ENCODE results near the gene SYCP2. TPM values are rescaled to one million over a fixed set of nuclear protein-coding genes. Genes with fewer than 3 reads are reported as not detected.
"Not testable (repeated sequence)": the region's sequence is repeated elsewhere in the genome, so short reads cannot be mapped to it uniquely, and the experiment has no call there.

The SYCP2 gene
- total RNA-seq, 2 experiments from 2014 or later: 13.5 to 25.7 TPM

DNA sequence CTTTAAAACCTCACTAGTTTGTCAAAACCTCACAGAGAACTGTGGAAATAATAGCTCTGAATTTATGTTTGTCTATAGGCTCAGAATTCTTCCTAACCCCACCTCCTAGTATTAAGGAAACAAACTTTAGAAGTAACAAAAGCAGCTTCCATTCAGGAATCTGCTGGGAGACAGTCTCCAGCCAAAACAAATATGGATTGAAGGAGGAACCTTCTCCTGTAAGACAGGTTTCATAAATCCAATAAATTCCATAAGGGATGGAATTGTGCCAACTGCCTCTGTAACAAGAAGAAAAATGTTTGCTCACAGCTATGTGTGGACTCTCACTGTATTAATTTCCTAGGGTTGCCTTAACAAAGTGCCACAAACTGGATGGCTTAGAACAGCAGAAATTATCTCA, 7.5 kb downstream of the SYCP2 start:
- no peaks in the 10 kb centered on the region for H3K36me3 Mint-ChIP-seq
- CTCF ChIA-PET: interaction anchor here (2.6 kb wide), 1 partner anchor 9 kb away, joined by 10 read pairs; no protein-coding TSS in a partner anchor
- no peaks in the 10 kb centered on the region for H3K9me3 Mint-ChIP-seq (ENCODE audit: low read depth)

DNA sequence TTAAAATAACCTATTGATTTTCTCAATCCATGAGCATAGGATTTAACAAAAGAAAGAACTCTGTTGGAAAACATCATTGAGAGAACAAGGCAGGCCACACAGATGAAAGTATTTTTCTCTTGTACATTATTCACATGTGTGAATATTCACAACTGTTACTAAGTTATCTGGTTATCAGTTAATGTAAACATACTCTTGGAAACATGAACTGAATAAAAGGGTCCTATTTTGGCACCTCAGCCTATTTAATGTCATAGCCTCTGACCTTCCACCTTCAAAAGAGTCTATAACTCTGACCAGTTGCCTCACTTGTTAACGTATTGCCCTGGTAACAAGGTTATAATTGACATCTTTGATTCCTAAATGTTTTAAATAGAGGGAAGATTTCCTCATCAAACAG, 8.1 kb downstream of the SYCP2 start:
- Mint-ChIP-seq H3K4me3 (no peak overlapping the region), H3K27me3 (peaks cover 6% of the 10 kb centered on the region), H3K36me3 (no peaks in the 10 kb centered on the region), H3K4me1 (peaks cover 8% of the 10 kb centered on the region), H3K9me3 (ENCODE audit: low read depth) (no peaks in the 10 kb centered on the region), H3K27ac (no peak overlapping the region)
- CTCF ChIA-PET: interaction anchor here (2.6 kb wide), 1 partner anchor 9 kb away, joined by 10 read pairs; no protein-coding TSS in a partner anchor
- no peak for DNase-seq
- no peak for ATAC-seq

More for the DNA sequence above, 7.5 kb downstream of the SYCP2 start:
- no peak overlapping the region for H3K27ac Mint-ChIP-seq
- H3K27me3 Mint-ChIP-seq: peaks cover 6% of the 10 kb centered on the region
- no peak overlapping the region for H3K4me3 Mint-ChIP-seq
- H3K4me1 Mint-ChIP-seq: peaks cover 8% of the 10 kb centered on the region
- DNase-seq: no peak
- ATAC-seq: no peak

DNA sequence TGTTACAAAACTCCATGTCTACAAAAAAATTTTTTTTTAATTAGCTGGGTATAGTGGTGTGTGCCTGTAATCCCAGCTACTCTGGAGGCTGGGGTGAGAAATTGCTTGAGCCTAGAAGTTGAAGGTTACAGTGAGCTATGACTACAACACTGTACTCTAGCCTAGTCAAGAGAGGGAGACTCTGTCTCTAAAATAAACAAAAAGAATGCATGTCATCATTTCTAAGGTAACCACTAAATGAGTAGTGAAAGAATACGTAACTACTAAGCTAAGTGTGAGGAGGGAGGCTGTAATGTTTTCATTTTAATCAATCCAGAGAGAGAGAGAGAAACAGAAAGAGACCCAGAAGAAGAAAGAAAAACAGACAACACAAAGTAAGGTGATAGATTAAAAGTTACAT, 9.9 kb downstream of the SYCP2 start:
- Mint-ChIP-seq H3K36me3 (peaks cover 2% of the 10 kb centered on the region), H3K9me3 (ENCODE audit: low read depth) (no peaks in the 10 kb centered on the region), H3K27me3 (peaks cover 6% of the 10 kb centered on the region), H3K27ac (no peak overlapping the region), H3K4me1 (peaks cover 2% of the 10 kb centered on the region), H3K4me3 (no peak overlapping the region)
- DNase-seq: no peak
- no peak for ATAC-seq
- CTCF ChIA-PET: interaction anchor here (1.5 kb wide), 1 partner anchor 16 kb away, joined by 3 read pairs; the partner anchor contains the start of genes FAM217B and PPP1R3D

DNA sequence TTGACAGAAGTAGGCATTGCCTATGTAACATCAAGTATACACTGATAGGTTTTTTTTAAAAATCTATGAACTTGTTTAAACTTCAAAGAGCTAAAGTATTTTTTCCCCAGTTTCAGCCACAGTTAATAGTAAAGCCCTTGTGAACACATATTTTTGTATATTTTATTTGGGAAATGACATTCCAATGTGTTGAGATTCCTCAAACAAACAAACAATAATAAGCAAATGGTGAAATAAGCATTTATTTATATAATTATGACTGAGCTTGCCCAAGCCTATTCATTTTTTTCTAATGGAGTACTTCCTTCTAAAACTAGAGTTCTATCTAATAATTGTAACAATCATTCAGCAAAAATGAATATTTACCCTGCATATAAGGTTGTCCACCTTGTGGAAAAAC, 12.5 kb downstream of the SYCP2 start:
- Mint-ChIP-seq H3K27me3 (peaks cover 6% of the 10 kb centered on the region), H3K36me3 (peaks cover 2% of the 10 kb centered on the region), H3K9me3 (ENCODE audit: low read depth) (no peaks in the 10 kb centered on the region), H3K4me3 (no peak overlapping the region), H3K4me1 (no peaks in the 10 kb centered on the region), H3K27ac (no peak overlapping the region)
- DNase-seq (no peak), ATAC-seq (no peak)
- CTCF ChIA-PET: interaction anchor here (1.6 kb wide), 1 partner anchor 14 kb away, joined by 5 read pairs; no protein-coding TSS in a partner anchor

DNA sequence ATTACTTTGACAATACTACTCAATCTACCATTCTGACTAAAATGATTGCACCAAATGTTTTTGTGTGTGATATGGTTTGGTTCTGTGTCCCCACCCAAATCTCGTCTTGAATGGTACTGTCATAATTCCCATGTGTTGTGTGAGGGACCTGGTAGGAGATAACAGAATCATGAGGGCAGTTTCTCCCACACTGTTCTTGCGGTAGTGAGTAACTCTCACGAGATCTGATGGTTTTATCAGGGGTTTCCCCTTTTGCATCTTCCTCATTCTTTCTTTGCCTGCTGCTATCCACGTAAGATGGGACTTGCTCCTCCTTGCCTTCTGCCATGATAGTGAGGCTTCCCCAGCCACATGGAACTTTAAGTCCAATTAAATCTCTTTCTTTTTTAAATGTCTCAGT, 20.8 kb downstream of the SYCP2 start:
- ATAC-seq (no peak), DNase-seq (no peak)
- Mint-ChIP-seq H3K36me3 (peaks cover 4% of the 10 kb centered on the region), H3K4me1 (peaks cover 2% of the 10 kb centered on the region), H3K27ac (no peak overlapping the region), H3K27me3 (no peaks in the 10 kb centered on the region), H3K4me3 (no peak overlapping the region), H3K9me3 (ENCODE audit: low read depth) (no peaks in the 10 kb centered on the region)
- CTCF ChIA-PET: no interaction called here

DNA sequence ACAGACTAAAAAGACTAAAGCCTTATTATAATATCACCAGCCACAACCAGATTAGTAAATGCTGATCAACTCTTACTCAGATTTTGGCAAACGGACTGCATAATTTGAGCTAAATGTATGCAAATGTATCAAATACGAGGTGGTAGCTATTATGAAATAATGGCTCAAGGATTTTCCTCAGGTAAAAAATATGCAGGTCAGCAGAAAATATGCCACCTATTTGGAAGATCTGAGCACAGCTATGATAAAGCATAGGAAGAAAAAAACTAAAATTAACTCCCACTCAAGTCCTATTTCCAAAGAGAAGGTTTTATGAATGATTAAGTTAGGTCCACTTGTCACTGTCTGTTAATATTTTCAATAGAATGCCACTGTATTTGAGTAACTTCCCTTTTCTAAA, 22.4 kb downstream of the SYCP2 start:
- H3K9me3 Mint-ChIP-seq (ENCODE audit: low read depth): no peaks in the 10 kb centered on the region
- ATAC-seq (no peak), DNase-seq (no peak)
- peaks cover 5% of the 10 kb centered on the region for H3K36me3 Mint-ChIP-seq
- no peak overlapping the region for H3K4me3 Mint-ChIP-seq
- CTCF ChIA-PET: interaction anchor here (1.7 kb wide), 1 partner anchor 23 kb away, joined by 6 read pairs; the partner anchor contains the start of gene SYCP2
- no peak overlapping the region for H3K27ac Mint-ChIP-seq
- H3K27me3 Mint-ChIP-seq: no peaks in the 10 kb centered on the region
- H3K4me1 Mint-ChIP-seq: peaks cover 2% of the 10 kb centered on the region

DNA sequence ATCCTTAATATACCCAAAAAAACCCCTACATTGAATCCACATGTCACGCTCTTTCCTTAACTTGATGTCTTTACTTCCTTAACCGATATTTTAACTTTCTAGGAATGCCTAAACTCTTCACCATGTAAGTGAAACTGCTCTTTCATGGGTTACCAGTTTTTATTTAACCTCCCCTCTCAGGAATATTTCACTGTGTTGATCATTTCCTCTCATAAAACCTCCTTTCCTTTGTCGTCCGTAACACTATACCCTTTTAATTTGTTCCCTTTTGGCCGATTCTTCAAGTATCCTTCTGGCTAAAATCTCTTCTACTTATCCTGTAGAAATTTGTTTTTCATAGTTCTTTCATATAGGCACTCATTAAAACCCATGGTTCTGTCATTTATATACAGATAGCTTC, 24.6 kb downstream of the SYCP2 start:
- no peak for ATAC-seq
- peaks cover 5% of the 10 kb centered on the region for H3K36me3 Mint-ChIP-seq
- CTCF ChIA-PET: no interaction called here
- no peak overlapping the region for H3K4me3 Mint-ChIP-seq
- H3K27ac Mint-ChIP-seq: no peak overlapping the region
- peaks cover 2% of the 10 kb centered on the region for H3K4me1 Mint-ChIP-seq
- H3K9me3 Mint-ChIP-seq (ENCODE audit: low read depth): no peaks in the 10 kb centered on the region
- DNase-seq: no peak
- H3K27me3 Mint-ChIP-seq: no peaks in the 10 kb centered on the region

DNA sequence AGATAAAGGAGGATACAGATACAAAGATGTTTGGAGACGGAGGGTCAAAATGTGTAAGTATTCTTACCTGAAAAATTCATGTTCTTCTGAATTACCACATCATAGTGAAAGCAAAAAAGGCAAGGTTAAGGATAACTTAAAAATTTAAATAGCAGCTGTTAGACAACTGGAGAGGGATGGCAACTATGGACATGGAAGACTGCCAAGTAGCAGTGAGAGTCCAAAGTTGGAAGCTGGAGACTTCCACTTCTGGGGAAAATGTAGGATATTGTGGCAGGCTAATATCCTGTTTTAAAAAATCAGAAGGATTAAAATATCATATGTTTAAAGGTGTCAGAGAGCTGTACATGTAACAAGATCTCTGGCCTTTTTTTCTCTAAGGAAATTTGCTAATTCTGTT, 29.8 kb downstream of the SYCP2 start:
- Mint-ChIP-seq H3K36me3 (peaks cover 1% of the 10 kb centered on the region), H3K27ac (no peak overlapping the region), H3K9me3 (ENCODE audit: low read depth) (no peaks in the 10 kb centered on the region), H3K4me1 (no peaks in the 10 kb centered on the region), H3K4me3 (no peak overlapping the region), H3K27me3 (no peaks in the 10 kb centered on the region)
- DNase-seq (no peak), ATAC-seq (no peak)
- CTCF ChIA-PET: interaction anchor here (1.2 kb wide), 1 partner anchor 24 kb away, joined by 4 read pairs; no protein-coding TSS in a partner anchor

DNA sequence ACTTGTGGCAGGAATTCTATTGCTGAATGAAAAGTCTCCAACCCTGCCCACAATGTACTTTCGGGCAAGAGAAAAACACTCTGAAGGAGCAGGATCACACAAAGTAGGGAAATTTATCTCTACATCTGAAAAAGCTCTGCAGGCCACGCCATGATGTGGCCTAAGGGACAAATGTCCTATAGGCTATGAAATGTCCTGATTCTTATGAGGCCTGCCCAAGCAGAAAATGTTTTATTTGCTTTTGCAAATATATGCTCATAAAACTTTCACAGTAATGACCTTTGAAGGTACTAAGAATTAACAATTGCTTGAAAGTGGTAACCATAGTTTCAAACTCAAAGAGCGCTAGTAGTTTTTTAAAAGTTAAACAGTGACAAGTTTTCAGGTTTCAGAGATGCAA, 31.0 kb downstream of the SYCP2 start:
- Mint-ChIP-seq H3K4me3 (no peak overlapping the region), H3K9me3 (ENCODE audit: low read depth) (peaks cover 1% of the 10 kb centered on the region), H3K36me3 (peaks cover 2% of the 10 kb centered on the region), H3K27me3 (no peaks in the 10 kb centered on the region), H3K27ac (no peak overlapping the region), H3K4me1 (no peaks in the 10 kb centered on the region)
- ATAC-seq (no peak), DNase-seq (no peak)
- CTCF ChIA-PET: no interaction called here

DNA sequence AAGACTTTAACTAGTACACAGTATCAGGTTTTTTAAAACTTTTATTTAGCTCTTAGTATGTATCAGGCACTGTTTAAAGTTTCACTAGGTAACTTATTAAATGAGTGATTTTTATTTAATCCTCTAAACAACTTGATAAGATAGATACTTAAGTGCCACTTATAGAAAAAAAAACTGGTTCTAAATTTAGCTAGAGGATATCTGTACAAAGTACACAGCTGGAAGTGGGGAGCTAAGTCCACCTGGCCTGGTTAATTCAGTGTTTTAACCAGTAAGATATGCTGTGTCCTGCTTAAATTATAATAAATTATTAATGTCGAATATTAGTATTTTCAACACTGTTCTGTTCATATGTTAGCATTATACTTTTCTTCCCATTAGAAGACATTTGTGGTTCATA, 37.5 kb downstream of the SYCP2 start:
- Mint-ChIP-seq H3K4me1 (no peaks in the 10 kb centered on the region), H3K27ac (no peak overlapping the region), H3K27me3 (no peaks in the 10 kb centered on the region), H3K9me3 (ENCODE audit: low read depth) (peaks cover 2% of the 10 kb centered on the region), H3K4me3 (no peak overlapping the region), H3K36me3 (peaks cover 3% of the 10 kb centered on the region)
- ATAC-seq (no peak), DNase-seq (no peak)
- CTCF ChIA-PET: no interaction called here

DNA sequence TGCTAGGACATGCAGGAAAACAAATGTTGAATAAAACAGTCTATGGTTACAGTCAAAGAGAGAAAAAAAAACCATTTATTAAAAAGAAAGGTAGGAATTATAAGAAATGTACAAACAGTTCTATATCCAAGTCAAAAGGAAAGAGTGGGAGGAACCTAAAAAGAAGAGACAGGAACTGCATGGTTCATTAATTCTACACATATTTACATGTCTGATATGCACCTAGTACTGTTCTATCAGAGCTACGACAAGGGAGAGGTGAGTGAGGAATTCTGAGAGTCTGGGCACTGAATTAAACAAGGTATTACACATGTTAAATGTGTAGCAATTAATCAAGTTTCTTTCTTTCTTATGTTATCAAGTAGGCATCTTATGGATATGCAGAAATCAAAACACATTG, 41.9 kb downstream of the SYCP2 start:
- Mint-ChIP-seq H3K36me3 (peaks cover 12% of the 10 kb centered on the region), H3K4me3 (no peak overlapping the region), H3K27ac (no peak overlapping the region), H3K4me1 (no peaks in the 10 kb centered on the region), H3K9me3 (ENCODE audit: low read depth) (no peaks in the 10 kb centered on the region), H3K27me3 (no peaks in the 10 kb centered on the region)
- no peak for ATAC-seq
- CTCF ChIA-PET: no interaction called here
- no peak for DNase-seq

DNA sequence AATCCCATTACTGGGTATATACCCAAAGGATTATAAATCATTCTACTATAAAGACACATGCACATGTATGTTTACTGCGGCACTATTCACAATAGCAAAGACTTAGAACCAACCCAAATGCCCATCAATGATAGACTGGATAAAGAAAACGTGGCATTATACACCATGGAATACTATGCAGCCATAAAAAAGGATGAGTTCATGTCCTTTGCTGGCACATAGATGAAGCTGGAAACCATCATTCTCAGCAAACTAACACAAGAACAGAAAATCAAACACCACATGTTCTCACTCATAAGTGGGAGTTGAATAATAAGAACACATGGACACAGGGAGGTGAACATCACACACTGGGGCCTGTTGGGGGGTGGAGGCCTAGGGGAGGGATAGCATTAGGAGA, 43.4 kb downstream of the SYCP2 start:
- H3K9me3 Mint-ChIP-seq (ENCODE audit: low read depth); H3K27ac Mint-ChIP-seq; H3K4me1 Mint-ChIP-seq; H3K4me3 Mint-ChIP-seq; H3K27me3 Mint-ChIP-seq; ATAC-seq; CTCF ChIA-PET; DNase-seq: not testable (repeated sequence)
- H3K36me3 Mint-ChIP-seq: peaks cover 12% of the 10 kb centered on the region

DNA sequence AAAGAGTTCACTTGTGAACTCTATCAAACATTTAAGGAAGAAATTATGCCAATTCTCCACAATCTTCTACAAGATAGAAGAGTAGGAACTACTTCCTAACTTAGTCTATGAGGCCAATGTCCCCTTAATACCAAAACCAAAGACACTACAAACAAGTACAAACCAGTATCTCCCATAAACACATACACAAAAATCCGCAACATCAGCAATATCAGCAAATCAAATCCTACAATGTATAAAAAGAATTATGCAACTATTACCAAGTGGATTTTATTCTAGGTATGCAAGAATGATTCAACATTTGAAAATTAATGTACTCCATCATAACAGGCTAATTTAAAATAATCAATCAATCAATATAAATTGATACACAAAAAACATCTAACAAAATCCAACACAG, 45.4 kb downstream of the SYCP2 start:
- H3K4me3 Mint-ChIP-seq: no peak overlapping the region
- H3K36me3 Mint-ChIP-seq: peaks cover 12% of the 10 kb centered on the region
- DNase-seq (no peak), ATAC-seq (no peak)
- H3K27me3 Mint-ChIP-seq: no peaks in the 10 kb centered on the region
- CTCF ChIA-PET: no interaction called here
- no peak overlapping the region for H3K27ac Mint-ChIP-seq
- H3K9me3 Mint-ChIP-seq (ENCODE audit: low read depth): no peaks in the 10 kb centered on the region
- no peaks in the 10 kb centered on the region for H3K4me1 Mint-ChIP-seq

DNA sequence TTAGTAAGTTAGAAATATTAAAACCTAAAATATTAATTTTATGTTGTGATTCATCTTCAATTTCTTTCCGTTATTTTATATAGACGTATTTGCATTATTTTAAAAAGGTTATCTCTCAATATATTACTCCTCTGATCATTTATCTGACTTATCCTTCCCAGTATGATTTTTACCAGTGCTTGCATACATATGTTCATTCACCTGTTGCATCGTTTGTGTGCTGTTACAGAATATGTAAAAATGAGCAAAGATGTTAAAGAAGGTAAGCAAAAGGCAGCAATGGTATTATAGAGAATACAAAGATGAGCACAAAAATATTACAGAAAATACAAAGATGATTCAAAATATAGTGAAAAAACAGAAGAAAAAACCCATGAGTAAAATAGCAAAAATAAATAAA, 48.9 kb downstream of the SYCP2 start:
- no peak for DNase-seq
- CTCF ChIA-PET: no interaction called here
- H3K9me3 Mint-ChIP-seq (ENCODE audit: low read depth): no peaks in the 10 kb centered on the region
- ATAC-seq: no peak
- no peaks in the 10 kb centered on the region for H3K27me3 Mint-ChIP-seq
- no peak overlapping the region for H3K27ac Mint-ChIP-seq
- peaks cover 8% of the 10 kb centered on the region for H3K36me3 Mint-ChIP-seq
- no peak overlapping the region for H3K4me3 Mint-ChIP-seq
- H3K4me1 Mint-ChIP-seq: no peaks in the 10 kb centered on the region

DNA sequence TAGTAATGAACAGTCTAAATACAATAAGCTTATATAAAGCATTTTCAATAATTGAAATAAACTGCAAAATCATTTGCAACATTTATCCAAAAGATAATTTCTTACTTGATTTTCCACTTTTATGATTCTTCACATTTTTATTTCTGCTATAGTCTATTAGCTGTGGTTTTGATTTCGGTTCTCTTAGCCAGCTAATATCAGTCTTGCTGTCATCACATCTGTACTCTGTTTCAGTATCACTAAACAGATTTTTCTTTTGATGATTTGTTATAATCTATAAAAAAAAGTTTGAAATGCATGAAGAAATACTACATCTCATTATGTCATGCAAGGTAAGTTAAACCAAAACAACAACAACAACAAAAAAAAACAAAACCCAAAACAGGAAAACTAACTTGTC, 53.2 kb downstream of the SYCP2 start:
- H3K4me1 Mint-ChIP-seq: no peaks in the 10 kb centered on the region
- DNase-seq (no peak), ATAC-seq (no peak)
- peaks cover 7% of the 10 kb centered on the region for H3K36me3 Mint-ChIP-seq
- CTCF ChIA-PET: interaction anchor here (1.2 kb wide), 1 partner anchor 24 kb away, joined by 4 read pairs; no protein-coding TSS in a partner anchor
- no peak overlapping the region for H3K4me3 Mint-ChIP-seq
- no peaks in the 10 kb centered on the region for H3K9me3 Mint-ChIP-seq (ENCODE audit: low read depth)
- H3K27me3 Mint-ChIP-seq: no peaks in the 10 kb centered on the region
- no peak overlapping the region for H3K27ac Mint-ChIP-seq
